ENCODE results near the gene TUT1.
"Not testable (repeated sequence)": the region's sequence is repeated elsewhere in the genome, so short reads cannot be mapped to it uniquely, and the experiment has no call there.

DNA sequence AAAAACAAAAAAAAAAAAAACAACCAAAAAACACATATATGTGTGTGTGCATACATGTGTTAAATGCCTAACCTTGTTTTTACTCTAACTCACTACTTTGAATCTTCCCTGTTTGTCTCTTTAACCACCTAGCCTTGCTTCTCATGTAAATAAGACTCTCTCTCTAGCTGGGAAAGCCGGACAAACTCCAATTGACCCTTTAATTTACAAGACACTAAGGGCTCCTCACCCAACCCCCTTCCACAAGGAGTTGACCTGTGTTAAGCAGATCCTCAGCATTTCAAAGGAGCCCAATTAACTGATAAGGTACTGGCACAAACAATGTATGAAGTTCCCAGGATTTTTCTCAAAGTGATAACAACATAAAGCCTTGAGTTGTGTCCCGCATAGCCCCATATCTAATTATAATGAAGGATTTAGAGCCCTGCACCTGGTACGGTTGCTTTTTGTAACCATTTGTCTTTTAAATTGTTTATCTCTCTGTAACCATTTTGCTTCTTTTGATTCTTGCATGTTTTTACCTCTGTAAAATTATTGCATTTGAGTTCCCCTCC, 29.6 kb downstream of the TUT1 start:
- not testable (repeated sequence) for TF ChIP-seq POLR2AphosphoS5, POLR2A, EP300 (IDR thresholded peaks at IDR 0.05)
- TF ChIP-seq, protein P1, sequence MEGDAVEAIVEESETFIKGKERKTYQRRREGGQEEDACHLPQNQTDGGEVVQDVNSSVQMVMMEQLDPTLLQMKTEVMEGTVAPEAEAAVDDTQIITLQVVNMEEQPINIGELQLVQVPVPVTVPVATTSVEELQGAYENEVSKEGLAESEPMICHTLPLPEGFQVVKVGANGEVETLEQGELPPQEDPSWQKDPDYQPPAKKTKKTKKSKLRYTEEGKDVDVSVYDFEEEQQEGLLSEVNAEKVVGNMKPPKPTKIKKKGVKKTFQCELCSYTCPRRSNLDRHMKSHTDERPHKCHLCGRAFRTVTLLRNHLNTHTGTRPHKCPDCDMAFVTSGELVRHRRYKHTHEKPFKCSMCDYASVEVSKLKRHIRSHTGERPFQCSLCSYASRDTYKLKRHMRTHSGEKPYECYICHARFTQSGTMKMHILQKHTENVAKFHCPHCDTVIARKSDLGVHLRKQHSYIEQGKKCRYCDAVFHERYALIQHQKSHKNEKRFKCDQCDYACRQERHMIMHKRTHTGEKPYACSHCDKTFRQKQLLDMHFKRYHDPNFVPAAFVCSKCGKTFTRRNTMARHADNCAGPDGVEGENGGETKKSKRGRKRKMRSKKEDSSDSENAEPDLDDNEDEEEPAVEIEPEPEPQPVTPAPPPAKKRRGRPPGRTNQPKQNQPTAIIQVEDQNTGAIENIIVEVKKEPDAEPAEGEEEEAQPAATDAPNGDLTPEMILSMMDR (IDR thresholded peaks at IDR 0.05), result not testable (repeated sequence)
